22Rv1 (cell line): ENCODE measurements around the gene B3GNT2.

Experiments
- H3K27ac ChIP-seq: fragments of 450-650 bp; 2 replicates; pipeline ENCODE4 v1.5.1; 2017
- ZFX ChIP-seq: fragments of 450-650 bp; IDR thresholded peaks from 2 replicates; pipeline ENCODE4 v1.6.1; 2017; ENCODE audit warnings: antibody characterized with exemption, borderline replicate concordance
- TF ChIP-seq, protein P1 (sequence below): fragments of 450-650 bp; IDR thresholded peaks from 2 replicates; pipeline ENCODE4 v1.5.1; 2017; ENCODE audit warnings: mild to moderate bottlenecking

B3GNT2 gene

DNA sequence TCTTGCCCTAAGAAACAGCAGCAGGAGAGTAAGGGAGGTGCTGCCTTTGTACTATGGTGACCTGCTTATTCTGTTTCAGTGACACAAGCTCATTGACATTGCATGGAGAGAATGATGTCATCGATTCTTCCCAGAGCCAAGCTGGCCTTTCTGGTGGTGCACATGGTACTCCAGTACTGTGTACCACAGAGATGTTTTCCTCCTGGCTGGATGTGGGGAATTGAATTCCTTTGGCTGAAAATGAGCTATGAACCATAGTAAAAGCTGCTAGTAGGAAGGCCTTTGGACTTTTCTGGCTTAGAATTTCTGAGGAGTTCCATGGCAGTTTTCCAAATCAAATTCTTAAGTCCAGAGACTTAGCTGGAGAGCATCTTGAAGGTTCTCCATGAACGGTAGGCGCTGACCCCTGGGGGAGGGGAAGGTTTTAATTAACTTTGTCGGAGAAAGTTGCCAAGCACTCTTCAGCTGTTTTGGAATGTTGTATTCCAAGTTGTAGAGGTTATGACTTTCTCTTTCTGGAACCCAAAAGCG is 17.1 kb upstream of the B3GNT2 start:
- TF ChIP-seq, protein P1, sequence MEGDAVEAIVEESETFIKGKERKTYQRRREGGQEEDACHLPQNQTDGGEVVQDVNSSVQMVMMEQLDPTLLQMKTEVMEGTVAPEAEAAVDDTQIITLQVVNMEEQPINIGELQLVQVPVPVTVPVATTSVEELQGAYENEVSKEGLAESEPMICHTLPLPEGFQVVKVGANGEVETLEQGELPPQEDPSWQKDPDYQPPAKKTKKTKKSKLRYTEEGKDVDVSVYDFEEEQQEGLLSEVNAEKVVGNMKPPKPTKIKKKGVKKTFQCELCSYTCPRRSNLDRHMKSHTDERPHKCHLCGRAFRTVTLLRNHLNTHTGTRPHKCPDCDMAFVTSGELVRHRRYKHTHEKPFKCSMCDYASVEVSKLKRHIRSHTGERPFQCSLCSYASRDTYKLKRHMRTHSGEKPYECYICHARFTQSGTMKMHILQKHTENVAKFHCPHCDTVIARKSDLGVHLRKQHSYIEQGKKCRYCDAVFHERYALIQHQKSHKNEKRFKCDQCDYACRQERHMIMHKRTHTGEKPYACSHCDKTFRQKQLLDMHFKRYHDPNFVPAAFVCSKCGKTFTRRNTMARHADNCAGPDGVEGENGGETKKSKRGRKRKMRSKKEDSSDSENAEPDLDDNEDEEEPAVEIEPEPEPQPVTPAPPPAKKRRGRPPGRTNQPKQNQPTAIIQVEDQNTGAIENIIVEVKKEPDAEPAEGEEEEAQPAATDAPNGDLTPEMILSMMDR, result no peak
- no peak for TF ChIP-seq ZFX
- H3K27ac ChIP-seq, result no peak overlapping the region

GRCh38 chr2:62180975-62181374 is 14.9 kb upstream of the B3GNT2 start:
- H3K27ac ChIP-seq, result no peak overlapping the region

GRCh38 chr2:62181843-62182242 is 14.1 kb upstream of the B3GNT2 start:
- H3K27ac ChIP-seq, result no peak overlapping the region
- TF ChIP-seq ZFX, result no peak
- TF ChIP-seq, protein P1, result no peak

More at GRCh38 chr2:62180975-62181374, 14.9 kb upstream of the B3GNT2 start:
- TF ChIP-seq, protein P1, result no peak
- TF ChIP-seq ZFX, result no peak

- no peak overlapping the region for H3K27ac ChIP-seq
- TF ChIP-seq, protein P1, result no peak
- TF ChIP-seq ZFX, result no peak
These were observed 11.2 kb upstream of the B3GNT2 start for GRCh38 chr2:62184512-62185230.

- no peak overlapping the region for H3K27ac ChIP-seq
- TF ChIP-seq, protein P1, result no peak
- no peak for TF ChIP-seq ZFX
These were observed 10.3 kb upstream of the B3GNT2 start for GRCh38 chr2:62185475-62186155.

- TF ChIP-seq, protein P1, result no peak
- no peak for TF ChIP-seq ZFX
- no peak overlapping the region for H3K27ac ChIP-seq
These were observed 9.6 kb upstream of the B3GNT2 start for GRCh38 chr2:62186156-62186905.
